H1 (cell line): ENCODE data around the gene SDHAF2. TPM values are rescaled to one million over a fixed set of nuclear protein-coding genes. Genes with fewer than 3 reads are reported as not detected.

ENCODE experiments used
- CTCF ChIA-PET: fragments of 300-600 bp; sonication (Branson Sonifier 250); formaldehyde crosslinking; loops from one replicate; lab custom pipeline; 2021; ENCODE audit not compliant: partially characterized antibody; lab: Charles Lee
- POLR2A ChIA-PET: fragments of 300-600 bp; sonication (Branson Sonifier 250); formaldehyde crosslinking; loops from one replicate; lab custom pipeline; 2021; ENCODE audit warnings: inconsistent platforms; ENCODE audit not compliant: partially characterized antibody; lab: Charles Lee
- DNase-seq, 2 experiments: peaks; one replicate each; pipeline versions ENCODE4 v3.0.0 to v3.0.0-alpha.2; 2010 to 2022; ENCODE audit warnings: low spot score in 2 of 2, low read depth in 1 of 2, mixed read lengths in 1 of 2
- FAIRE-seq: peaks from 2 replicates; lab custom pipeline; 2011; peaks lifted over from hg19 to GRCh38; lab: Jason Lieb, UNC
- H2AFZ ChIP-seq: 2 replicates; pipeline ENCODE4 v1.8.1; 2012; ENCODE audit warnings: low read length, inconsistent platforms
- H2AK5ac ChIP-seq: 2 replicates; pipeline ENCODE4 v1.6.1; 2013; ENCODE audit warnings: low read depth, low read length
- H2BK120ac ChIP-seq: replicated peaks from 2 replicates; pipeline ENCODE3; 2013; ENCODE audit warnings: low read depth, low read length, inconsistent platforms
- H2BK12ac ChIP-seq: 2 replicates; pipeline ENCODE4 v1.6.1; 2013; ENCODE audit warnings: low read depth, low read length
- H2BK15ac ChIP-seq: 2 replicates; pipeline ENCODE4 v1.6.1; 2013; ENCODE audit warnings: low read length
- H2BK20ac ChIP-seq: 2 replicates; pipeline ENCODE4 v1.6.1; 2013; ENCODE audit warnings: low read length
- H2BK5ac ChIP-seq: 2 replicates; pipeline ENCODE4 v1.6.1; 2013; ENCODE audit warnings: low read depth, low read length
- H3K14ac ChIP-seq: 2 replicates; pipeline ENCODE4 v1.6.1; 2013; ENCODE audit warnings: inconsistent platforms; ENCODE audit not compliant: insufficient read length
- H3K18ac ChIP-seq: 2 replicates; pipeline ENCODE4 v1.6.1; 2013; ENCODE audit warnings: low read length; ENCODE audit errors: extremely low read depth
- H3K23ac ChIP-seq: 2 replicates; pipeline ENCODE4 v1.6.1; 2013; ENCODE audit warnings: inconsistent platforms; ENCODE audit not compliant: insufficient read length
- H3K23me2 ChIP-seq: 2 replicates; pipeline ENCODE4 v1.6.1; 2013; ENCODE audit warnings: low read depth, low read length
- H3K27ac ChIP-seq: 2 replicates; pipeline ENCODE4 v1.6.1; 2011; ENCODE audit warnings: low read depth, low read length, inconsistent platforms
- H3K27me3 ChIP-seq, 4 experiments: replicated peaks in 1 of 4; 1 replicate in 1 of 4; 2 replicates in 3 of 4; pipeline versions ENCODE4 v1.6.1 to v1.8.1; 2011 to 2013; ENCODE audit warnings: low read length in 3 of 4, mild to moderate bottlenecking in 3 of 4, inconsistent platforms in 2 of 4, mixed read lengths in 2 of 4, moderate library complexity in 1 of 4; ENCODE audit not compliant: control insufficient read depth in 3 of 4, insufficient read depth in 3 of 4; ENCODE audit errors: extremely low read depth in 1 of 4
- H3K36me3 ChIP-seq, 4 experiments: 2 replicates each; pipeline versions ENCODE4 v1.6.1 to v1.8.1; 2011 to 2013; ENCODE audit warnings: mild to moderate bottlenecking in 4 of 4, low read length in 3 of 4, moderate library complexity in 2 of 4, control low read depth in 1 of 4, inconsistent platforms in 1 of 4; ENCODE audit not compliant: insufficient read depth in 4 of 4, control insufficient read depth in 2 of 4
- H3K4ac ChIP-seq: replicated peaks from 2 replicates; pipeline ENCODE3; 2013; ENCODE audit warnings: low read length, low read depth, mixed read lengths, inconsistent platforms; ENCODE audit not compliant: insufficient read length
- H3K4me1 ChIP-seq, 4 experiments: replicated peaks in 1 of 4; 1 replicate in 1 of 4; 2 replicates in 3 of 4; pipeline versions ENCODE4 v1.6.1 to v1.8.1; 2011 to 2013; ENCODE audit warnings: low read length in 3 of 4, inconsistent platforms in 2 of 4, mixed read lengths in 1 of 4; ENCODE audit not compliant: insufficient read depth in 4 of 4, control insufficient read depth in 3 of 4
- H3K4me2 ChIP-seq, 2 experiments: 2 replicates each; pipeline versions ENCODE4 v1.6.1 to v1.8.1; 2011 to 2013; ENCODE audit warnings: low read depth in 2 of 2, low read length in 2 of 2, control low read depth in 1 of 2, inconsistent platforms in 1 of 2, mild to moderate bottlenecking in 1 of 2; ENCODE audit not compliant: insufficient read depth in 1 of 2
- H3K4me3 ChIP-seq, 4 experiments: fragments of 200-600, 300-600 bp in 1 of 4; sonication (generic), shearing (Covaris generic), sonication (Bioruptor Twin) in 1 of 4; 2 replicates each; pipeline versions ENCODE4 v1.5.1 to v1.8.1; 2011 to 2016; ENCODE audit warnings: low read length in 4 of 4, low read depth in 3 of 4, control low read depth in 2 of 4, inconsistent platforms in 2 of 4, mild to moderate bottlenecking in 2 of 4, mixed read lengths in 1 of 4, moderate library complexity in 1 of 4; ENCODE audit not compliant: insufficient read depth in 2 of 4; ENCODE audit errors: extremely low read depth in 1 of 4
- H3K56ac ChIP-seq: replicated peaks from 2 replicates; pipeline ENCODE3; 2013; ENCODE audit warnings: low read depth, mild to moderate bottlenecking, mixed read lengths, low read length, inconsistent platforms; ENCODE audit not compliant: insufficient read length
- H3K79me1 ChIP-seq: 2 replicates; pipeline ENCODE4 v1.6.1; 2013; ENCODE audit warnings: low read depth, low read length, control low read depth
- H3K79me2 ChIP-seq, 2 experiments: 2 replicates each; pipeline versions ENCODE4 v1.6.1 to v1.8.1; 2012 to 2013; ENCODE audit warnings: low read length in 2 of 2, mild to moderate bottlenecking in 2 of 2, inconsistent platforms in 1 of 2; ENCODE audit not compliant: insufficient read depth in 2 of 2, control insufficient read depth in 1 of 2
- H3K9ac ChIP-seq, 4 experiments: replicated peaks in 1 of 4; 1 replicate in 1 of 4; 2 replicates in 3 of 4; pipeline versions ENCODE4 v1.6.1 to v1.8.1; 2011 to 2013; ENCODE audit warnings: low read depth in 3 of 4, low read length in 3 of 4, control low read depth in 2 of 4, mild to moderate bottlenecking in 2 of 4, moderate library complexity in 2 of 4, inconsistent platforms in 1 of 4; ENCODE audit errors: extremely low read depth in 1 of 4
- H3K9me3 ChIP-seq, 2 experiments: 2 replicates each; pipeline versions ENCODE4 v1.6.1 to v1.8.1; 2012 to 2013; ENCODE audit warnings: mild to moderate bottlenecking in 2 of 2, moderate library complexity in 2 of 2, control low read depth in 1 of 2, inconsistent platforms in 1 of 2, low read depth in 1 of 2, low read length in 1 of 2, mixed read lengths in 1 of 2; ENCODE audit not compliant: insufficient read depth in 2 of 2
- H4K20me1 ChIP-seq, 2 experiments: replicated peaks in 1 of 2; 2 replicates each; pipeline versions ENCODE3 to v1.8.1; 2011 to 2013; ENCODE audit warnings: inconsistent platforms in 2 of 2, low read length in 2 of 2, mild to moderate bottlenecking in 1 of 2; ENCODE audit not compliant: insufficient read depth in 2 of 2, control insufficient read depth in 1 of 2
- H4K5ac ChIP-seq: 2 replicates; pipeline ENCODE4 v1.6.1; 2013; ENCODE audit warnings: low read length, low read depth, mixed read lengths, inconsistent platforms; ENCODE audit not compliant: insufficient read length
- H4K8ac ChIP-seq: 2 replicates; pipeline ENCODE4 v1.8.0; 2013; ENCODE audit warnings: mild to moderate bottlenecking, moderate library complexity, low read length, inconsistent platforms; ENCODE audit not compliant: insufficient read depth; ENCODE audit errors: extremely low read depth
- H4K91ac ChIP-seq: replicated peaks from 2 replicates; pipeline ENCODE3; 2013; ENCODE audit warnings: low read length, mixed read lengths, inconsistent platforms; ENCODE audit not compliant: insufficient read length
- CBX8 ChIP-seq: fragments of 300-800, 300-1000 bp; sonication (generic); IDR thresholded peaks from 2 replicates; pipeline ENCODE4 v1.7.1; 2016; ENCODE audit warnings: low read depth, low read length, borderline replicate concordance
- CHD1 ChIP-seq: IDR thresholded peaks from 2 replicates; pipeline ENCODE4 v1.6.1; 2012; ENCODE audit warnings: low read depth, low read length, improper control_type of control experiment
- KDM4A ChIP-seq: IDR thresholded peaks from one replicate; pipeline ENCODE4 v1.7.1; 2012; ENCODE audit warnings: low read depth, mild to moderate bottlenecking, moderate library complexity, low read length, inconsistent platforms; ENCODE audit not compliant: severe bottlenecking
- NANOG ChIP-seq: IDR thresholded peaks from 2 replicates; pipeline ENCODE4 v1.6.1; 2011; ENCODE audit warnings: low read length, low read depth, mild to moderate bottlenecking, inconsistent platforms; ENCODE audit not compliant: insufficient read depth, poor library complexity, severe bottlenecking
- POLR2AphosphoS5 ChIP-seq: IDR thresholded peaks from 2 replicates; pipeline ENCODE4 v1.6.1; 2011; ENCODE audit warnings: low read depth, low read length
- RNF2 ChIP-seq: fragments of 200-900, 300-1000 bp; sonication (generic); IDR thresholded peaks from 2 replicates; pipeline ENCODE4 v1.7.1; 2016; ENCODE audit warnings: borderline replicate concordance, low read depth, mild to moderate bottlenecking, antibody characterized with exemption, low read length; ENCODE audit not compliant: poor library complexity, severe bottlenecking; ENCODE audit errors: missing control alignments
- SP1 ChIP-seq: IDR thresholded peaks from 2 replicates; pipeline ENCODE4 v1.6.1; 2011; ENCODE audit warnings: low read depth, low read length
- TAF7 ChIP-seq: optimal IDR thresholded peaks from 2 replicates; pipeline ENCODE3; 2011; ENCODE audit warnings: low read depth, mild to moderate bottlenecking, inconsistent platforms, low read length, moderate library complexity, borderline replicate concordance
- YY1 ChIP-seq: IDR thresholded peaks from 2 replicates; pipeline ENCODE4 v1.6.1; 2011; ENCODE audit warnings: low read depth, mild to moderate bottlenecking, low read length
- ZNF274 ChIP-seq: IDR thresholded peaks from 2 replicates; pipeline ENCODE4 v1.7.0; 2012; ENCODE audit warnings: low read length, borderline replicate concordance; ENCODE audit errors: extremely low read depth
- WGBS, 2 experiments: shearing (Covaris generic) in 1 of 2; methylation state at CpG; one replicate each; pipeline versions ENCODE4 v1.1.6 to v1.1.7; 2013 to 2015; ENCODE audit warnings: low lambda C conversion rate in 2 of 2, mixed read lengths in 2 of 2, inconsistent platforms in 1 of 2, low coverage in 1 of 2, missing lambda C conversion rate in 1 of 2; ENCODE audit not compliant: insufficient replicate concordance in 2 of 2, insufficient coverage in 1 of 2, insufficient read length in 1 of 2; ENCODE audit errors: extremely low coverage in 1 of 2, missing lambda C conversion rate in 1 of 2; 5-methylcytosine and 5-hydroxymethylcytosine counted together
- polyA plus RNA-seq, 7 experiments: library from polyadenylated mRNA; depleted of rRNA in 3 of 7; stranded (reverse) in 5 of 7; unstranded in 2 of 7; fragments of >200 nt in 5 of 7; fragments of 200-250 nt in 2 of 7; gene quantifications; 1 replicate in 5 of 7; 2 replicates in 1 of 7; 4 replicates in 1 of 7; pipeline versions ENCODE4 v1.2.1 to v1.2.3, GENCODE V29; 2011 to 2013; ENCODE audit warnings: missing spikeins in 2 of 7, mixed read lengths in 2 of 7
- total RNA-seq: library from RNA; stranded (reverse); fragmentation: NEBNext Ultra II Directional; extraction: Animal tissue kit (Norgen Biotek cat#: 25700); gene quantifications from 2 replicates; pipeline ENCODE4 v1.2.1, GENCODE V29; 2021

The SDHAF2 gene
- total and polyA plus RNA-seq, 2 of the 8 experiments (the other 6 are each of a cell fraction or from before 2014, with no cell fraction given) = 41.0 to 114 TPM

- Histone ChIP-seq H2BK15ac (no peak overlapping the region), H2AK5ac (no peak overlapping the region), H4K91ac (no peak overlapping the region), H2BK120ac (no peak overlapping the region), H3K36me3 (no peaks in the 10 kb centered on the region), H2BK12ac (no peak overlapping the region), H3K27me3 (no peaks in the 10 kb centered on the region), H4K20me1 (no peaks in the 10 kb centered on the region), H3K79me2 (no peaks in the 10 kb centered on the region), H3K14ac (no peak overlapping the region), H3K56ac (no peak overlapping the region), H4K8ac (no peak overlapping the region), H3K18ac (no peak overlapping the region), H3K9ac (no peak overlapping the region), H2AFZ (no peak overlapping the region), H3K79me1 (no peaks in the 10 kb centered on the region), H3K4me3 (no peak overlapping the region), H3K23ac (no peak overlapping the region), H3K4ac (no peak overlapping the region), H2BK5ac (no peak overlapping the region), H3K4me1 (no peaks in the 10 kb centered on the region), H3K27ac (no peak overlapping the region), H3K4me2 (no peak overlapping the region), H2BK20ac (no peak overlapping the region), H3K23me2 (no peaks in the 10 kb centered on the region), H3K9me3 (no peaks in the 10 kb centered on the region), H4K5ac (no peak overlapping the region)
- POLR2A ChIA-PET = interaction anchor here (0.9 to 38.6 kb wide), 4 partner anchors 11 to 48 kb away, joined by 3 to 1106 read pairs (median 11); partner anchors contain the start of genes CPSF7, CYB561A3, DDB1 and TKFC
- 95% methylated on average over 9 of the region's 9 CpGs; no CpG with 5 or more reads in 1 of the 2 experiments for WGBS, 2 experiments
- CTCF ChIA-PET = interaction anchor here (0.7 to 9.4 kb wide), 4 partner anchors 16 to 87 kb away, joined by 3 to 290 read pairs (median 102); partner anchors contain the start of genes CYB561A3, DDB1, TKFC and TMEM138
- FAIRE-seq = no peak
- DNase-seq = no peak
- TF ChIP-seq SP1 (no peak), POLR2AphosphoS5 (no peak), CHD1 (no peak), RNF2 (no peak), TAF7 (no peak), CBX8 (no peak), ZNF274 (no peak), YY1 (no peak), KDM4A (no peak), NANOG (no peak)
Observed at GRCh38 chr11:61380884-61381283, 49.0 kb upstream of the SDHAF2 start.
